Activated naive CD4-positive, alpha-beta T cell treated with anti-CD3 and anti-CD28 coated beads, Interleukin-2, amount 50 U/mL, for 24 hours (primary cell): Measurements from ENCODE around the gene EBF4.
"Not testable (repeated sequence)": the region's sequence is repeated elsewhere in the genome, so short reads cannot be mapped to it uniquely, and the experiment has no call there.

ENCODE experiments used
- H3K27ac Mint-ChIP-seq: one replicate; pipeline ENCODE4 v1.8.0; 2021; ENCODE audit warnings: mild to moderate bottlenecking, mixed read lengths
- H3K27me3 Mint-ChIP-seq: one replicate; pipeline ENCODE4 v1.8.0; 2021; ENCODE audit warnings: mixed read lengths
- H3K36me3 Mint-ChIP-seq: one replicate; pipeline ENCODE4 v1.8.0; 2021; ENCODE audit warnings: mixed read lengths
- H3K4me1 Mint-ChIP-seq: one replicate; pipeline ENCODE4 v1.8.0; 2021; ENCODE audit warnings: mixed read lengths
- H3K4me3 Mint-ChIP-seq: one replicate; pipeline ENCODE4 v1.8.0; 2021; ENCODE audit warnings: mild to moderate bottlenecking, mixed read lengths
- H3K9me3 Mint-ChIP-seq: one replicate; pipeline ENCODE4 v1.8.0; 2021; ENCODE audit warnings: mixed read lengths

Gene EBF4

DNA sequence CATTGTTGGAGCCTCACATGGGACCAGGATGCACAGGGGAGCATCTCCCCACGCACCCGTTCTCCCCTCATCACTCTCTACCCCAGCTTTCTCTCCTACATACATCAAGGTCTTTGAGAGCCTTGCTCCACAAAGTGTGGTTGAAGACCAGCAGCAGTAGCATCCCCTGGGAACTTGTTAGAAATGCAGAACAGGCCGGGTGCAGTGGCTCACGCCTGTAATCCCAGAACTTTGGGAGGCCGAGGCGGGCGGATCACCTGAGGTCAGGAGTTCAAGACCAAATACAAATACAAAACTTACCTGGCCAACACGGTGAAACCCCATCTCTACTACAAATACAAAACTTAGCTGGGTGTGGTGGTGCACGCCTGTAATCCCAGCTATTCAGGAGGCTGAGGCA lies 115.3 kb downstream of the EBF4 start:
- H3K9me3 Mint-ChIP-seq, H3K27ac Mint-ChIP-seq, H3K4me3 Mint-ChIP-seq, H3K36me3 Mint-ChIP-seq, H3K4me1 Mint-ChIP-seq: not testable (repeated sequence)
- H3K27me3 Mint-ChIP-seq = peaks cover 37% of the 10 kb centered on the region

DNA sequence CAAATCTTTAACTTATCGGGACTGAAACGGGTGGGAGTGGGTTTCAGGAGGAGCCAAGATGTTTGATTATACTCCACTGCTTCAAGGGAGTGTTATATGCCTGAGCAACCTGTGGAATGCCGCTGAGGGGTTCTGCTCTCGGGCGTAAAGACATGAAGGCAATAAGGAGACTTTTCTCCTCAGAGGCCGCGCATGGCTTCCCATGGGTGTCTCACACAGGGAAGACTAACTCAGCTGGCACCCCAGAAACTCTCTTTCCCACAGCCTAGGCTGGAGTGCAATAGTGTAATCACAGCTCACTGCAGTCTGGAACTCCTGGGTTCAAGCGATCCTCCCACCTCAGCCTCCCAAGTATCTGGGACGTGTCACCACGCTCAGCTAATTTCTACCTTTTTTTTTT lies 117.1 kb downstream of the EBF4 start:
- Mint-ChIP-seq H3K27ac (no peak overlapping the region), H3K9me3 (peaks cover 9% of the 10 kb centered on the region), H3K36me3 (no peaks in the 10 kb centered on the region), H3K4me1 (no peaks in the 10 kb centered on the region), H3K27me3 (peaks cover 30% of the 10 kb centered on the region), H3K4me3 (no peak overlapping the region)
